H1 (cell line): ENCODE measurements around the gene NCEH1. TPM values are rescaled to one million over a fixed set of nuclear protein-coding genes. Genes with fewer than 3 reads are reported as not detected.

Source experiments
- ATF2 ChIP-seq: IDR thresholded peaks from 2 replicates; pipeline ENCODE4 v1.6.1; 2012; ENCODE audit warnings: low read length, inconsistent platforms
- KDM5A ChIP-seq: fragments of 200-600 bp; IDR thresholded peaks from 2 replicates; pipeline ENCODE4 v1.7.1; 2012; ENCODE audit warnings: mild to moderate bottlenecking, low read length, inconsistent platforms, mixed read lengths
- NANOG ChIP-seq: IDR thresholded peaks from 2 replicates; pipeline ENCODE4 v1.6.1; 2011; ENCODE audit warnings: low read length, low read depth, mild to moderate bottlenecking, inconsistent platforms; ENCODE audit not compliant: insufficient read depth, poor library complexity, severe bottlenecking
- NRF1 ChIP-seq: IDR thresholded peaks from 2 replicates; pipeline ENCODE4 v1.6.1; 2011; ENCODE audit warnings: mild to moderate bottlenecking, low read depth, low read length, improper control_type of control experiment
- SP1 ChIP-seq: IDR thresholded peaks from 2 replicates; pipeline ENCODE4 v1.6.1; 2011; ENCODE audit warnings: low read depth, low read length
- polyA plus RNA-seq, 7 experiments: library from polyadenylated mRNA; depleted of rRNA in 3 of 7; stranded (reverse) in 5 of 7; unstranded in 2 of 7; fragments of >200 nt in 5 of 7; fragments of 200-250 nt in 2 of 7; gene quantifications; 1 replicate in 5 of 7; 2 replicates in 1 of 7; 4 replicates in 1 of 7; pipeline versions ENCODE4 v1.2.1 to v1.2.3, GENCODE V29; 2011 to 2013; ENCODE audit warnings: missing spikeins in 2 of 7, mixed read lengths in 2 of 7
- total RNA-seq: library from RNA; stranded (reverse); fragmentation: NEBNext Ultra II Directional; extraction: Animal tissue kit (Norgen Biotek cat#: 25700); gene quantifications from 2 replicates; pipeline ENCODE4 v1.2.1, GENCODE V29; 2021

Gene NCEH1
- total and polyA plus RNA-seq, 2 of the 8 experiments (the other 6 are each of a cell fraction or from before 2014, with no cell fraction given): 2.2 to 6.4 TPM

- no peak for TF ChIP-seq ATF2
- no peak for TF ChIP-seq SP1
- no peak for TF ChIP-seq NANOG
- TF ChIP-seq KDM5A: no peak
- TF ChIP-seq NRF1: no peak
Measured at GRCh38 chr3:172635588-172635987, 75.3 kb downstream of the NCEH1 start (continued).
